GM12878 (cell line): ENCODE measurements around the gene WRAP73.

ENCODE experiments used
- BACH1 ChIP-seq: fragments of 450-650 bp; IDR thresholded peaks from 2 replicates; pipeline ENCODE4 v1.6.1; 2017; ENCODE audit warnings: mild to moderate bottlenecking, borderline replicate concordance
- CEBPZ ChIP-seq: fragments of 150-350 bp; IDR thresholded peaks from 2 replicates; pipeline ENCODE4 v1.6.1; 2016; ENCODE audit warnings: low read depth, low read length
- CTCF ChIP-seq, 3 experiments: IDR thresholded peaks in 2 of 3; conservative IDR thresholded peaks in 1 of 3; 2 replicates each; pipeline ENCODE4 v1.5.1; 2011; ENCODE audit warnings: low read depth in 3 of 3, low read length in 3 of 3, mild to moderate bottlenecking in 3 of 3, control low read depth in 2 of 3, moderate library complexity in 2 of 3, inconsistent platforms in 1 of 3, mixed read lengths in 1 of 3; ENCODE audit not compliant: control insufficient read depth in 2 of 3, insufficient read depth in 1 of 3; ENCODE audit errors: extremely low read depth in 1 of 3
- EED ChIP-seq: sonication (generic); IDR thresholded peaks from 2 replicates; pipeline ENCODE4 v1.6.1; 2016; ENCODE audit warnings: antibody characterized with exemption, low read depth
- JUNB ChIP-seq: IDR thresholded peaks from 2 replicates; pipeline ENCODE4 v1.6.1; 2016; ENCODE audit warnings: antibody characterized with exemption, mild to moderate bottlenecking
- NR2C2 ChIP-seq: IDR thresholded peaks from 2 replicates; pipeline ENCODE4 v1.6.1; 2011; ENCODE audit warnings: borderline replicate concordance, low read depth; ENCODE audit not compliant: control insufficient read depth, insufficient read length
- PML ChIP-seq: IDR thresholded peaks from 2 replicates; pipeline ENCODE4 v1.6.1; 2012; ENCODE audit warnings: low read length, inconsistent platforms
- POLR2A ChIP-seq: IDR thresholded peaks from 2 replicates; pipeline ENCODE4 v1.6.1; 2011; ENCODE audit warnings: low read depth, mild to moderate bottlenecking, low read length
- POLR2AphosphoS2 ChIP-seq: IDR thresholded peaks from 2 replicates; pipeline ENCODE4 v1.6.1; 2011; ENCODE audit warnings: low read depth, mild to moderate bottlenecking, low read length, improper control_type of control experiment, moderate library complexity
- POLR2AphosphoS5 ChIP-seq: IDR thresholded peaks from 2 replicates; pipeline ENCODE4 v1.6.1; 2011; ENCODE audit warnings: mild to moderate bottlenecking, low read length, inconsistent platforms
- RAD21 ChIP-seq: IDR thresholded peaks from 2 replicates; pipeline ENCODE4 v1.6.1; 2011; ENCODE audit warnings: mild to moderate bottlenecking, low read depth, low read length, moderate library complexity; ENCODE audit not compliant: insufficient read depth
- SREBF1 ChIP-seq: IDR thresholded peaks from 2 replicates; pipeline ENCODE4 v1.6.1; 2012; ENCODE audit warnings: mild to moderate bottlenecking, low read length
- TF ChIP-seq, protein P1 (sequence below): IDR thresholded peaks from 2 replicates; pipeline ENCODE4 v1.6.1; 2012; ENCODE audit warnings: mild to moderate bottlenecking, low read depth, low read length

- peak; percentile 69; the same call in 1 of the 2 replicates for TF ChIP-seq BACH1
- TF ChIP-seq POLR2AphosphoS5, result no peak
- TF ChIP-seq POLR2A, result no peak
- TF ChIP-seq CTCF (IDR thresholded peaks at IDR 0.05 in 2 of 3, conservative IDR thresholded peaks at IDR 0.05 in 1 of 3; ENCODE audit: control insufficient read depth in 2 of 3, extremely low read depth in 1 of 3, insufficient read depth in 1 of 3, low read depth in 3 of 3, low read length in 3 of 3), result no peak
- TF ChIP-seq RAD21, result no peak
- TF ChIP-seq EED, result no peak
- no peak for TF ChIP-seq PML
- TF ChIP-seq JUNB, result no peak
- TF ChIP-seq CEBPZ, result no peak
- TF ChIP-seq, protein P1, sequence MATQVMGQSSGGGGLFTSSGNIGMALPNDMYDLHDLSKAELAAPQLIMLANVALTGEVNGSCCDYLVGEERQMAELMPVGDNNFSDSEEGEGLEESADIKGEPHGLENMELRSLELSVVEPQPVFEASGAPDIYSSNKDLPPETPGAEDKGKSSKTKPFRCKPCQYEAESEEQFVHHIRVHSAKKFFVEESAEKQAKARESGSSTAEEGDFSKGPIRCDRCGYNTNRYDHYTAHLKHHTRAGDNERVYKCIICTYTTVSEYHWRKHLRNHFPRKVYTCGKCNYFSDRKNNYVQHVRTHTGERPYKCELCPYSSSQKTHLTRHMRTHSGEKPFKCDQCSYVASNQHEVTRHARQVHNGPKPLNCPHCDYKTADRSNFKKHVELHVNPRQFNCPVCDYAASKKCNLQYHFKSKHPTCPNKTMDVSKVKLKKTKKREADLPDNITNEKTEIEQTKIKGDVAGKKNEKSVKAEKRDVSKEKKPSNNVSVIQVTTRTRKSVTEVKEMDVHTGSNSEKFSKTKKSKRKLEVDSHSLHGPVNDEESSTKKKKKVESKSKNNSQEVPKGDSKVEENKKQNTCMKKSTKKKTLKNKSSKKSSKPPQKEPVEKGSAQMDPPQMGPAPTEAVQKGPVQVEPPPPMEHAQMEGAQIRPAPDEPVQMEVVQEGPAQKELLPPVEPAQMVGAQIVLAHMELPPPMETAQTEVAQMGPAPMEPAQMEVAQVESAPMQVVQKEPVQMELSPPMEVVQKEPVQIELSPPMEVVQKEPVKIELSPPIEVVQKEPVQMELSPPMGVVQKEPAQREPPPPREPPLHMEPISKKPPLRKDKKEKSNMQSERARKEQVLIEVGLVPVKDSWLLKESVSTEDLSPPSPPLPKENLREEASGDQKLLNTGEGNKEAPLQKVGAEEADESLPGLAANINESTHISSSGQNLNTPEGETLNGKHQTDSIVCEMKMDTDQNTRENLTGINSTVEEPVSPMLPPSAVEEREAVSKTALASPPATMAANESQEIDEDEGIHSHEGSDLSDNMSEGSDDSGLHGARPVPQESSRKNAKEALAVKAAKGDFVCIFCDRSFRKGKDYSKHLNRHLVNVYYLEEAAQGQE, result no peak
- no peak for TF ChIP-seq NR2C2
- TF ChIP-seq SREBF1, result no peak
- no peak for TF ChIP-seq POLR2AphosphoS2
Measured at GRCh38 chr1:3683197-3683596, 33.3 kb upstream of the WRAP73 start.
